SK-N-SH treated with all-trans-retinoic acid at 6 μM for 48 hours (cell line): ENCODE data around the gene ATP6AP1.

ENCODE experiments used
- ATAC-seq: fragments of 200-7000 bp; cut with Tn5 transposase; 3 replicates; pipeline ENCODE4 v1.9.1; 2020; ENCODE audit warnings: mild to moderate bottlenecking, moderate library complexity
- ARNTL ChIP-seq: fragments of 450-650 bp; formaldehyde crosslinking; IDR thresholded peaks from 2 replicates; pipeline ENCODE4 v1.5.0; 2020; ENCODE audit warnings: low read depth, mild to moderate bottlenecking, moderate library complexity, borderline replicate concordance
- BACH2 ChIP-seq: fragments of 250-450 bp; sonication (Bioruptor Pico); IDR thresholded peaks from 2 replicates; pipeline ENCODE4 v1.9.0; 2021; ENCODE audit warnings: mild to moderate bottlenecking, borderline replicate concordance
- CSDC2 ChIP-seq: fragments of 250-450 bp; sonication (Bioruptor Pico); IDR thresholded peaks from 2 replicates; pipeline ENCODE4 v1.5.0; 2020; ENCODE audit warnings: mild to moderate bottlenecking, moderate library complexity
- ESRRG ChIP-seq: fragments of 250-450 bp; sonication (Bioruptor Pico); IDR thresholded peaks from 2 replicates; pipeline ENCODE4 v1.6.1; 2021; ENCODE audit warnings: mild to moderate bottlenecking
- ISL1 ChIP-seq: fragments of 250-450 bp; sonication (Bioruptor Pico); IDR thresholded peaks from 2 replicates; pipeline ENCODE4 v2.1.2; 2022; ENCODE audit warnings: mild to moderate bottlenecking, moderate library complexity
- OSR1 ChIP-seq: fragments of 250-450 bp; sonication (Bioruptor Pico); IDR thresholded peaks from 2 replicates; pipeline ENCODE4 v1.8.0; 2022; ENCODE audit warnings: moderate library complexity, mild to moderate bottlenecking, inconsistent platforms
- PPARA ChIP-seq: fragments of 250-450 bp; sonication (Bioruptor Pico); IDR thresholded peaks from 2 replicates; pipeline ENCODE4 v1.5.0; 2020; ENCODE audit warnings: mild to moderate bottlenecking, borderline replicate concordance
- RARB ChIP-seq: fragments of 250-450 bp; sonication (Bioruptor Pico); IDR thresholded peaks from 2 replicates; pipeline ENCODE4 v1.8.0; 2021; ENCODE audit warnings: mild to moderate bottlenecking, moderate library complexity
- SNAI2 ChIP-seq: fragments of 250-450 bp; sonication (Bioruptor Pico); IDR thresholded peaks from 2 replicates; pipeline ENCODE4 v1.5.0; 2020; ENCODE audit warnings: mild to moderate bottlenecking, moderate library complexity
- TCF4 ChIP-seq: fragments of 250-450 bp; sonication (Bioruptor Pico); IDR thresholded peaks from 2 replicates; pipeline ENCODE4 v1.8.0; 2021; ENCODE audit warnings: mild to moderate bottlenecking, moderate library complexity, borderline replicate concordance
- ZFP3 ChIP-seq: fragments of 250-450 bp; sonication (Bioruptor Pico); IDR thresholded peaks from 2 replicates; pipeline ENCODE4 v1.5.0; 2020; ENCODE audit warnings: mild to moderate bottlenecking, moderate library complexity
- ZFP30 ChIP-seq: fragments of 450-650 bp; formaldehyde crosslinking; IDR thresholded peaks from 2 replicates; pipeline ENCODE4 v1.5.0; 2022; ENCODE audit warnings: mild to moderate bottlenecking, moderate library complexity
- ZNF565 ChIP-seq: fragments of 450-650 bp; formaldehyde crosslinking; conservative IDR thresholded peaks from 2 replicates; pipeline ENCODE4 v1.5.0; 2020; ENCODE audit warnings: low read depth, mild to moderate bottlenecking, moderate library complexity
- ZNF70 ChIP-seq: fragments of 450-650 bp; formaldehyde crosslinking; IDR thresholded peaks from 2 replicates; pipeline ENCODE4 v1.5.0; 2020; ENCODE audit warnings: mild to moderate bottlenecking, moderate library complexity
- ZNF8 ChIP-seq: fragments of 450-650 bp; formaldehyde crosslinking; IDR thresholded peaks from 2 replicates; pipeline ENCODE4 v1.5.0; 2020; ENCODE audit warnings: mild to moderate bottlenecking, moderate library complexity
- TF ChIP-seq, protein P1 (sequence below): fragments of 250-450 bp; sonication (Bioruptor Pico); IDR thresholded peaks from 2 replicates; pipeline ENCODE4 v1.5.0; 2020; ENCODE audit warnings: mild to moderate bottlenecking, moderate library complexity
- TF ChIP-seq, protein P2 (sequence below): fragments of 250-450 bp; sonication (Bioruptor Pico); IDR thresholded peaks from 2 replicates; pipeline ENCODE4 v1.8.0; 2020; ENCODE audit warnings: mild to moderate bottlenecking, moderate library complexity, borderline replicate concordance
- TF ChIP-seq, protein P3 (sequence below): fragments of 250-450 bp; sonication (Bioruptor Pico); IDR thresholded peaks from 2 replicates; pipeline ENCODE4 v1.8.0; 2021; ENCODE audit warnings: low read depth, mild to moderate bottlenecking, moderate library complexity, borderline replicate concordance
- TF ChIP-seq, protein P4 (sequence below): fragments of 250-450 bp; sonication (Bioruptor Pico); IDR thresholded peaks from 2 replicates; pipeline ENCODE4 v1.5.1; 2021; ENCODE audit warnings: mild to moderate bottlenecking, moderate library complexity
- TF ChIP-seq, protein P5 (sequence below): fragments of 250-450 bp; sonication (Bioruptor Pico); IDR thresholded peaks from 2 replicates; pipeline ENCODE4 v1.5.1; 2020; ENCODE audit warnings: low read depth, mild to moderate bottlenecking, moderate library complexity

Gene ATP6AP1

DNA sequence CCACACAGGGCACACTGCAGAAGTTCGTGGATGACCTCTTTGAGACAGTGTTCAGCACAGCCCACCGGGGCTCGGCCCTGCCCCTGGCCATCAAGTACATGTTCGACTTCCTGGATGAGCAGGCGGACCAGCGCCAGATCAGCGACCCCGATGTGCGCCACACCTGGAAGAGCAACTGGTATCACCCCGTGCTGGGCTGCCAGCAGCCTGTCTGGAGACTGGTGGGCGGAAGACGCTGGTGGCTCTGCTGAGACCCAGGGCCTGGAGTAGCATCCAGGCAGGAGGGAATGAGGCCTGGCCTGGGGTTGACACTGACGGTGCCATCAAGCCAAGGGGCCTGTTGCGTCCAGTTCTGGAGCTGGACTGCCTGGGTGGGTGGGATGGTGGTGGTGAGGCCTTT, 42.0 kb downstream of the ATP6AP1 start:
- no peak for TF ChIP-seq CSDC2 (CRISPR knock-in tag)
- no peak for TF ChIP-seq ZNF565 (CRISPR knock-in tag)
- TF ChIP-seq ESRRG (CRISPR knock-in tag): no peak
- TF ChIP-seq, protein P1, sequence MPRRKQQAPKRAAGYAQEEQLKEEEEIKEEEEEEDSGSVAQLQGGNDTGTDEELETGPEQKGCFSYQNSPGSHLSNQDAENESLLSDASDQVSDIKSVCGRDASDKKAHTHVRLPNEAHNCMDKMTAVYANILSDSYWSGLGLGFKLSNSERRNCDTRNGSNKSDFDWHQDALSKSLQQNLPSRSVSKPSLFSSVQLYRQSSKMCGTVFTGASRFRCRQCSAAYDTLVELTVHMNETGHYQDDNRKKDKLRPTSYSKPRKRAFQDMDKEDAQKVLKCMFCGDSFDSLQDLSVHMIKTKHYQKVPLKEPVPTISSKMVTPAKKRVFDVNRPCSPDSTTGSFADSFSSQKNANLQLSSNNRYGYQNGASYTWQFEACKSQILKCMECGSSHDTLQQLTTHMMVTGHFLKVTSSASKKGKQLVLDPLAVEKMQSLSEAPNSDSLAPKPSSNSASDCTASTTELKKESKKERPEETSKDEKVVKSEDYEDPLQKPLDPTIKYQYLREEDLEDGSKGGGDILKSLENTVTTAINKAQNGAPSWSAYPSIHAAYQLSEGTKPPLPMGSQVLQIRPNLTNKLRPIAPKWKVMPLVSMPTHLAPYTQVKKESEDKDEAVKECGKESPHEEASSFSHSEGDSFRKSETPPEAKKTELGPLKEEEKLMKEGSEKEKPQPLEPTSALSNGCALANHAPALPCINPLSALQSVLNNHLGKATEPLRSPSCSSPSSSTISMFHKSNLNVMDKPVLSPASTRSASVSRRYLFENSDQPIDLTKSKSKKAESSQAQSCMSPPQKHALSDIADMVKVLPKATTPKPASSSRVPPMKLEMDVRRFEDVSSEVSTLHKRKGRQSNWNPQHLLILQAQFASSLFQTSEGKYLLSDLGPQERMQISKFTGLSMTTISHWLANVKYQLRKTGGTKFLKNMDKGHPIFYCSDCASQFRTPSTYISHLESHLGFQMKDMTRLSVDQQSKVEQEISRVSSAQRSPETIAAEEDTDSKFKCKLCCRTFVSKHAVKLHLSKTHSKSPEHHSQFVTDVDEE (CRISPR knock-in tag): no peak
- TF ChIP-seq, protein P2, sequence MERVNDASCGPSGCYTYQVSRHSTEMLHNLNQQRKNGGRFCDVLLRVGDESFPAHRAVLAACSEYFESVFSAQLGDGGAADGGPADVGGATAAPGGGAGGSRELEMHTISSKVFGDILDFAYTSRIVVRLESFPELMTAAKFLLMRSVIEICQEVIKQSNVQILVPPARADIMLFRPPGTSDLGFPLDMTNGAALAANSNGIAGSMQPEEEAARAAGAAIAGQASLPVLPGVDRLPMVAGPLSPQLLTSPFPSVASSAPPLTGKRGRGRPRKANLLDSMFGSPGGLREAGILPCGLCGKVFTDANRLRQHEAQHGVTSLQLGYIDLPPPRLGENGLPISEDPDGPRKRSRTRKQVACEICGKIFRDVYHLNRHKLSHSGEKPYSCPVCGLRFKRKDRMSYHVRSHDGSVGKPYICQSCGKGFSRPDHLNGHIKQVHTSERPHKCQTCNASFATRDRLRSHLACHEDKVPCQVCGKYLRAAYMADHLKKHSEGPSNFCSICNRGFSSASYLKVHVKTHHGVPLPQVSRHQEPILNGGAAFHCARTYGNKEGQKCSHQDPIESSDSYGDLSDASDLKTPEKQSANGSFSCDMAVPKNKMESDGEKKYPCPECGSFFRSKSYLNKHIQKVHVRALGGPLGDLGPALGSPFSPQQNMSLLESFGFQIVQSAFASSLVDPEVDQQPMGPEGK: no peak
- TF ChIP-seq ZFP3: no peak
- TF ChIP-seq TCF4: no peak
- TF ChIP-seq ZFP30: no peak
- TF ChIP-seq, protein P3, sequence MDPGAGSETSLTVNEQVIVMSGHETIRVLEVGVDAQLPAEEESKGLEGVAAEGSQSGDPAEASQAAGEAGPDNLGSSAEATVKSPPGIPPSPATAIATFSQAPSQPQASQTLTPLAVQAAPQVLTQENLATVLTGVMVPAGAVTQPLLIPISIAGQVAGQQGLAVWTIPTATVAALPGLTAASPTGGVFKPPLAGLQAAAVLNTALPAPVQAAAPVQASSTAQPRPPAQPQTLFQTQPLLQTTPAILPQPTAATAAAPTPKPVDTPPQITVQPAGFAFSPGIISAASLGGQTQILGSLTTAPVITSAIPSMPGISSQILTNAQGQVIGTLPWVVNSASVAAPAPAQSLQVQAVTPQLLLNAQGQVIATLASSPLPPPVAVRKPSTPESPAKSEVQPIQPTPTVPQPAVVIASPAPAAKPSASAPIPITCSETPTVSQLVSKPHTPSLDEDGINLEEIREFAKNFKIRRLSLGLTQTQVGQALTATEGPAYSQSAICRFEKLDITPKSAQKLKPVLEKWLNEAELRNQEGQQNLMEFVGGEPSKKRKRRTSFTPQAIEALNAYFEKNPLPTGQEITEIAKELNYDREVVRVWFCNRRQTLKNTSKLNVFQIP: no peak
- TF ChIP-seq ZNF8 (CRISPR knock-in tag): no peak
- no peak for TF ChIP-seq OSR1
- TF ChIP-seq SNAI2 (CRISPR knock-in tag): no peak
- no peak for TF ChIP-seq ISL1 (CRISPR knock-in tag)
- TF ChIP-seq, protein P4, sequence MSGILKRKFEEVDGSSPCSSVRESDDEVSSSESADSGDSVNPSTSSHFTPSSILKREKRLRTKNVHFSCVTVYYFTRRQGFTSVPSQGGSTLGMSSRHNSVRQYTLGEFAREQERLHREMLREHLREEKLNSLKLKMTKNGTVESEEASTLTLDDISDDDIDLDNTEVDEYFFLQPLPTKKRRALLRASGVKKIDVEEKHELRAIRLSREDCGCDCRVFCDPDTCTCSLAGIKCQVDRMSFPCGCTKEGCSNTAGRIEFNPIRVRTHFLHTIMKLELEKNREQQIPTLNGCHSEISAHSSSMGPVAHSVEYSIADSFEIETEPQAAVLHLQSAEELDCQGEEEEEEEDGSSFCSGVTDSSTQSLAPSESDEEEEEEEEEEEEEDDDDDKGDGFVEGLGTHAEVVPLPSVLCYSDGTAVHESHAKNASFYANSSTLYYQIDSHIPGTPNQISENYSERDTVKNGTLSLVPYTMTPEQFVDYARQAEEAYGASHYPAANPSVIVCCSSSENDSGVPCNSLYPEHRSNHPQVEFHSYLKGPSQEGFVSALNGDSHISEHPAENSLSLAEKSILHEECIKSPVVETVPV (CRISPR knock-in tag): no peak
- ATAC-seq: no peak

DNA sequence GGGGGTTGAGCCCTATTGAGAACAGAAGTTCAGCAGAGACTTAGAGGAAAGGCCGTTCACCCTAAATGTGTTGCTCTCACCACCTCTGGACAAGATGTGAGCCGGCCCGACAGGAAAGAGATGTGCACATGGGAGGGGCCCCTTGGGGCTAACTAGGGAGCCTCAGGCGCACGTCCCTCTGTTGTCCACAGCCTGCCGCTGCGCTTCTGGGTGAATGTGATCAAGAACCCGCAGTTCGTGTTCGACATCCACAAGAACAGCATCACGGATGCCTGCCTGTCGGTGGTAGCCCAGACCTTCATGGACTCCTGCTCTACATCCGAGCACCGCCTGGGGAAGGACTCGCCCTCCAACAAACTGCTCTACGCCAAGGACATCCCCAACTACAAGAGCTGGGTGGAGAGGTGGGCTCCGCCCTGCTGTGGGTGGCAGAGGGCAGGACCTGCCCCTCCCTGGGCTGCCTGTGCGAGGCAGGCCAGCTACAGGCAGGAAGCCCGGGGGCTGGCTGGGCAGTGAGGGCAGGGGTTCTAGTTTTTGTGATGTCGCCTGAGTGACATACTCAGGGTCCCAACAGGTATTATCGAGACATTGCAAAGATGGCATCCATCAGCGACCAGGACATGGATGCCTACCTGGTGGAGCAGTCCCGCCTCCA, 42.6 kb downstream of the ATP6AP1 start:
- ATAC-seq: no peak
- TF ChIP-seq ZNF70 (no peak), ESRRG (CRISPR knock-in tag) (no peak), CSDC2 (CRISPR knock-in tag) (no peak), PPARA (CRISPR knock-in tag) (no peak), ISL1 (CRISPR knock-in tag) (no peak), BACH2 (CRISPR knock-in tag) (no peak)
- TF ChIP-seq, protein P5, sequence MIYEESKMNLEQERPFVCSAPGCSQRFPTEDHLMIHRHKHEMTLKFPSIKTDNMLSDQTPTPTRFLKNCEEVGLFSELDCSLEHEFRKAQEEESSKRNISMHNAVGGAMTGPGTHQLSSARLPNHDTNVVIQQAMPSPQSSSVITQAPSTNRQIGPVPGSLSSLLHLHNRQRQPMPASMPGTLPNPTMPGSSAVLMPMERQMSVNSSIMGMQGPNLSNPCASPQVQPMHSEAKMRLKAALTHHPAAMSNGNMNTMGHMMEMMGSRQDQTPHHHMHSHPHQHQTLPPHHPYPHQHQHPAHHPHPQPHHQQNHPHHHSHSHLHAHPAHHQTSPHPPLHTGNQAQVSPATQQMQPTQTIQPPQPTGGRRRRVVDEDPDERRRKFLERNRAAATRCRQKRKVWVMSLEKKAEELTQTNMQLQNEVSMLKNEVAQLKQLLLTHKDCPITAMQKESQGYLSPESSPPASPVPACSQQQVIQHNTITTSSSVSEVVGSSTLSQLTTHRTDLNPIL (CRISPR knock-in tag): no peak
- TF ChIP-seq, protein P3: no peak

DNA sequence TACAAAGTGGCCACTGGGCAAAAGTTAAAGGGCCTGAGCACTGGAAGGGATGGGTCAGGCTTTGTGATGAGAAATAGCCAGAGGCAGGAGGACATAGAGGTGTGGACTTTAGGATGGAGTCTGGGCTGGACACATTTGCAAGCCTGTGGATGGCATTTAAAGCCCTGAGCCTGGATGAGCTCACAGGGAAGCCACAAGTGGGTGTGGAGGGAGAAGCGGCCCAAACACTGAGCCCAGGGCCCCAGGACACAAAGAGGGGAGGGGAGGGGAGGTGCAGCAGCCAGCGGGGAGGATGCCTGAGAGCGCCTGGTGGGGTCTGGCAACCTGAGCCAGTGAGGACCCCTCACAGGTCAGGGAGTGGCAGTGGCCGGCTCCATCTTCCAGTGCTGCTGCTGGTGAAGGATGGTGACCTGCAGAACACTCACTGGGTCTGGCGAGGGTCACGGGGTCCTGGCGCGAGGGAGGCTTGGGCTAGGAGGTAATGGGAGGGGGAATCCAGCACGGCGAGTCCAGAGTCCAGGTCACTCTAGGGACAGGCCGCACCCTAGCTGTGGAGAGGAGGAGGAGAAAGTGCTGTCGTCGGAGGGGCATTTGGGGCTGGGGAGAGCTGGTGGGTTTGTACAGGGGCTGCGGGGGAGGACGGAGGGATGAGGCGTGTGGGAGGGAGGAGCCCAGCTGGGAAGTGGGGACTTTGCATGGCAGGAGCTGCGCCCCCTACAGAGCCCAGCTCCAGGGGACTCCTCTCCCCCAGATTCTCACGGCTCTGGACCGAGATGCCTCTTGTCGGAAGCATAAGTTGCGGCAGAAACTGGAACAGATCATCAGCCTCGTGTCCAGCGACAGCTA, 43.6 kb downstream of the ATP6AP1 start:
- no peak for ATAC-seq
- no peak for TF ChIP-seq ESRRG (CRISPR knock-in tag)
- no peak for TF ChIP-seq RARB (CRISPR knock-in tag)
- TF ChIP-seq, protein P4 (CRISPR knock-in tag): no peak
- no peak for TF ChIP-seq ZFP30
- TF ChIP-seq PPARA (CRISPR knock-in tag): no peak
- no peak for TF ChIP-seq ARNTL
- no peak for TF ChIP-seq ZNF8 (CRISPR knock-in tag)
- TF ChIP-seq TCF4: no peak
